GM10266 (cell line): ENCODE results near the gene FAM120AOS.

ENCODE experiments used
- DNase-seq: peaks from one replicate; pipeline ENCODE4 v3.0.0; 2012; ENCODE audit errors: extremely low spot score
- CTCF ChIP-seq: IDR thresholded peaks from 2 replicates; pipeline ENCODE4 v1.5.1; 2012; ENCODE audit warnings: mild to moderate bottlenecking, low read depth; ENCODE audit not compliant: control insufficient read depth, insufficient read depth; ENCODE audit errors: missing control alignments

Gene FAM120AOS

DNA sequence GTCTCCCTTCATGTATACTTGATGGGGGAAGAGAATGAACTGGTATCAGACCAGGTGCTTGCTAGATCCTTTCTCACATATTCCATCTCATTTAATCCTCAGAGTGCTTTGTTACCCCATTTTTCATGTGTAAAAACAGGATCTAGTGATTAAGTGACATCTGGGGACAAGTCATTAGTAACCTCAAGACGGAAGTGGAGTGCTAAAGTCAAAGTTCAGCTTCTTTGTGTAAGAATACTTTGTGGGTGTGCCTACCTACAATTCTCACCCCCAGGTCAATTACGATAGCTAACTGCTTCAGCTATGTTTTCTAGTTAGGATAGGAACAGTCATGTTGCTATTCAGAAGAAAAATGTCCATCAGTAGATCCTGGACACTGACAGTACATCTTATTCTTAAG is 3.1 kb upstream of the FAM120AOS start:
- no peak for DNase-seq
- no peak for TF ChIP-seq CTCF

- DNase-seq = no peak
- no peak for TF ChIP-seq CTCF
Measured at GRCh38 chr9:93456022-93456421, 2.6 kb upstream of the FAM120AOS start.

GRCh38 chr9:93452710-93453046 is 703 bp downstream of the FAM120AOS start:
- no peak for DNase-seq

GRCh38 chr9:93451849-93452709 is 1.3 kb downstream of the FAM120AOS start:
- DNase-seq = peak; percentile 51
- TF ChIP-seq CTCF = no peak

More at GRCh38 chr9:93452710-93453046, 703 bp downstream of the FAM120AOS start:
- no peak for TF ChIP-seq CTCF

DNA sequence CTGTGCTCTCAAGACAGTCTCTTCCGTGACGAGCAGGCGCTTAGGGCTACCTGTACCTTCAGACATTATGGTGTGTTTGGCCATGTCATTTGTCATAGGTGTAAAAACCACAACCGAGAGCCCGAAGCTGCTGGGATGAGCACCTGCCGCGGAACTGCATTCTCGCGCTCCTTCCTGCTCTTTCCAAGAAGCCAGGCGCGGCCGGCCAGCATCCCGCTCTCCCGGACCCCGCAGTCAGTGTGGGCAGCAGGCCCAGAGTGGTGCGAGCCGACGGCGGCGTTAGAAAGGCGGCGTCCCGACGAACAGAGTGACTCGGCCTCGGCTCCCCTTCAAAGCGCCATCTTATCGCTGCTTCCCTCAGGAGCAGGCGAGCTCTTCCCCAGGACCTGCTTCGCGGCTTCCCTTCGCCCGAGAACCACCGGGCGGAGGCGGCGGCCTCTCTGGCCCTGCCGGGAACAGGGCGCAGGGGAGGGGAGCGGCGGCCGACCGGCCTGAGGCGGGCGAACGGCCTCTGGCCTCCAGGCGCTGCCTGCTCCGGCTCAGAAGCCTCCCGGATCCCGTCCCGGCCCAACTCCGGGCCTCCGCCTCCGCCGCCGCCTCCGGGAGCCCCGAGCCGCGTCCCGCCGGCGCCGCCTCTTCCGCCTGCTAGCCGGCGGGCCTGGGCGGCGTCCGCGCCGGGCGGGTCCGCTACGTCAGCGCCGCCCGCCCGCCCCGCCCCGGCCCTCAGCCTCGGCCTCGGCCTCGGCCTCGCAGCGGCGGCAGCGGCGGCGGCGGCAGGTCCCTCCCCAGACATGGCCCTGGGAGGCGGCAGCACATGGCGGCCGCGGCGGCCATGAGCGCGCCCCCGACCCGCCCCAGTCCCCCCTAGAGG is 2.2 kb downstream of the FAM120AOS start, which contains the start of gene FAM120A:
Gene FAM120A, plus strand, starts transcription at position 741 of the 871 bp plus-strand sequence. CDS start 231 bp downstream, outside the sequence.
- peak; percentile 92 for DNase-seq
- no peak for TF ChIP-seq CTCF

DNA sequence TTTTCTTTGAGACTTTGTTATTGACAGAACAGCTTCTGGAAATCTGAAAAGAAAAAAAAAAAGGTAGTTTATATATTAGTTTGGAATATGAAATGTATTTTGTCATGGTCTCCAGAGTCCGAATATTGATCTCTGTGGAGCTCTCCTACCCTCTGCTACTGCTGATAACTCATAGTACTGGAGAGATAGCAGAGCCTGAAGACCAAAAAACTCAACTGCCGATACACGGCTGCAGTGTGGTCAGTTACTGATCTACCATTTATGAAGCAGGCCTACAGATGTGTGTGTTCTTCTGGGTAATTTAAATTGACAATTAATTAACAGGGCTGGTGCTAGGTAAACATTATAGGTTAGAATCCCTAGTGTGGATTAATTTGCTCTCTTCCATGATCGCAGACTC is 5.7 kb downstream of the FAM120AOS start:
- TF ChIP-seq CTCF = no peak
- no peak for DNase-seq

GRCh38 chr9:93446073-93446472 is 7.3 kb downstream of the FAM120AOS start:
- no peak for DNase-seq
- no peak for TF ChIP-seq CTCF
